Right renal pelvis (tissue), 4 donors: ENCODE measurements around the gene RGN. TPM values are rescaled to one million over a fixed set of nuclear protein-coding genes. Genes with fewer than 3 reads are reported as not detected.
"Not testable (repeated sequence)": the region's sequence is repeated elsewhere in the genome, so short reads cannot be mapped to it uniquely, and the experiment has no call there.

Source experiments
- DNase-seq, 4 donors: peaks; one replicate each; pipeline ENCODE4 v3.0.0-alpha.2; 2013; ENCODE audit warnings: low read depth in 4 of 4, low spot score in 3 of 4, missing footprints in 1 of 4
- polyA plus RNA-seq, 4 donors: library from polyadenylated mRNA; unstranded; fragments of 120-200 nt; gene quantifications; one replicate each; pipeline ENCODE4 v1.2.1, GENCODE V29; 2013; ENCODE audit not compliant: insufficient read length in 4 of 4

The RGN gene
- 10 to 100 TPM; 29.0 to 37.2 (median 35.1) TPM for polyA plus RNA-seq

- no peak for DNase-seq
Measured at GRCh38 chrX:47078129-47079043, at the start of gene RGN. TSS of gene RGN (plus strand) at chrX:47078443. CDS start at chrX:47081145, 2,702 bp downstream.

DNA sequence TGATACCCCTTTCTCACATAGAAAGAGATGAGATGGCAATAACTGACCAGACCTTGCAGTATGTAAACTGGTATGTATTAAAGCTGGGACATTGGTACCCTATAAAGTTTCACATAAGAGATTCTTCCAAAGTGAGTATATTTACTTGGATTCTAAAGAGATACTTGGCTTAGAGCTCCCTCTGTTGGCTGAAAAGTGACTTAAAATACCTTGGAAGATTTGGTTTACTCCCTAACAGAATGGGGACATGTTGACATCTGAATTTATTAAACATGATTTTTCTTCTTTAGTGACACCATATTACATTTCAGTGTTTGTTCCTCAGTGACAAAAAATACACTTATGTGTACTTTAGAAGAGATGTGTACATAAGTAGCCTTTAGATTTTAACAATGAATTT lies 47.9 kb upstream of the RGN start:
- DNase-seq: peak; percentile 33 to 52 (median 43)

GRCh38 chrX:47047989-47048388 lies 30.3 kb upstream of the RGN start:
- no peak for DNase-seq

- DNase-seq: no peak
Measured at GRCh38 chrX:47059142-47059874, 18.9 kb upstream of the RGN start.

- no peak for DNase-seq
Measured at GRCh38 chrX:47060708-47061107, 17.5 kb upstream of the RGN start.

DNA sequence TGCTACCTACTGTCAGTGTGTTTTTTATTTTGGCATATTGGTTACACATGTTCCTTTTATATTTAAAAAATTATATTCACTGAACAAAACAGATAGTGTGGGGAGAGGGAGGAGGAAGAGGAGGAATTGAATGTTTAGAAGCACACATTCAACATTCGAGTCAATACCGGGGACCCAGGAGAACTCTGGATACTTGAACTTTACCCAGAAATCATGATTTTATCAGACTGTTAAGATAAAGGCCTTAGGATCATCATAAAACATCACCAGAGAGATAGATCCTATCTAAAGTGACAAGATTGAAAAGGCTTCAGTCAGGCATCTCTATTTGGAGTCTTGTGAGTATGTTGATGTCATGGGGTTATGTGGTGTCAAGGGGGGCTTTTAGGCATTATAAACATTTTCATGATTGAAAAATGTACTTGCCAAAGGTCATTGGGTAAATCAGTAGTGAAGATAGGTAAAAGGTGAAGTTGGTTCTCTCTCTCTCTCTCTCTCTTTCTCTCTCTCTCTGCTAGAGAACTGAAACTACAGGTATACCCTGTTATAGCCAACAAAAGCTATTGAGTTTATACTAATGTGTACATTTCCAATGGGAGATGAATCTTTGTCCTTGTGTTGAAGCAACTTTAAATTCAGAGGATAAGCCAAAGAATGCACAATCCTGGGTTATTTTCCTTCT lies 16.9 kb upstream of the RGN start:
- no peak for DNase-seq

- no peak for DNase-seq
Measured at GRCh38 chrX:47063179-47063578, 15.1 kb upstream of the RGN start.

- DNase-seq: no peak
Measured at GRCh38 chrX:47068214-47068613, 10.0 kb upstream of the RGN start.

DNA sequence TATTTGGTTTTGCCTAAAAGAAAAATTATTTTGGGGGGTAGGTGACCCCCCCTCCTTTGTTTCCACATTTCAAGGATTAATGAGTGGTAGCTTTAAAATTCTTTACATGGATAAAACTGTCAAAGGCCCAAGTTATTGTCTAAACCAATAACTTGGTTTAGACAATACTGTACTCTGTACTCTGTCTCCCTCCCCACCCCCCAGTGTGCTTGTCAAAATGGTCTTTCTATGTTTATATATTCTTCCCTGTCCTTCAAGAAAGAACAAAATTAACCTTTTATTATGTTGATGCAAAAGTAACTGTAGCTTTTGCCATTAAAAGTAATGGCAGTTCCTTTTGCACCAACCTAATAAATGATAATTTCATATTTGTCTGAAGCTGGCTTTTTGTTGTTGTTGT lies 9.5 kb upstream of the RGN start:
- no peak for DNase-seq

- no peak for DNase-seq
Measured at GRCh38 chrX:47080215-47080914, 2.1 kb downstream of the RGN start.

DNA sequence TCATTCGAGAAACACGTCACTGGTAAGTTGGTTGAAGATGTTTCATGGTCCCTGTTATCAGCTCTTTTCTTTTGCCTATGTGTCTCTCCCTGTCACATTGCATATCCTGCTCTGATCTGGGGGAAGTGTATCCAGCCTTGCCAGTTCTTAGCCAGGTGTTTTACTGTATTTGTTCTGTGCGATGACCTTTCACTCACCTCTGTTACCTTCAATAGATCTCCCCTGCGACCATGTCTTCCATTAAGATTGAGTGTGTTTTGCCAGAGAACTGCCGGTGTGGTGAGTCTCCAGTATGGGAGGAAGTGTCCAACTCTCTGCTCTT lies 2.6 kb downstream of the RGN start:
- no peak for DNase-seq

DNA sequence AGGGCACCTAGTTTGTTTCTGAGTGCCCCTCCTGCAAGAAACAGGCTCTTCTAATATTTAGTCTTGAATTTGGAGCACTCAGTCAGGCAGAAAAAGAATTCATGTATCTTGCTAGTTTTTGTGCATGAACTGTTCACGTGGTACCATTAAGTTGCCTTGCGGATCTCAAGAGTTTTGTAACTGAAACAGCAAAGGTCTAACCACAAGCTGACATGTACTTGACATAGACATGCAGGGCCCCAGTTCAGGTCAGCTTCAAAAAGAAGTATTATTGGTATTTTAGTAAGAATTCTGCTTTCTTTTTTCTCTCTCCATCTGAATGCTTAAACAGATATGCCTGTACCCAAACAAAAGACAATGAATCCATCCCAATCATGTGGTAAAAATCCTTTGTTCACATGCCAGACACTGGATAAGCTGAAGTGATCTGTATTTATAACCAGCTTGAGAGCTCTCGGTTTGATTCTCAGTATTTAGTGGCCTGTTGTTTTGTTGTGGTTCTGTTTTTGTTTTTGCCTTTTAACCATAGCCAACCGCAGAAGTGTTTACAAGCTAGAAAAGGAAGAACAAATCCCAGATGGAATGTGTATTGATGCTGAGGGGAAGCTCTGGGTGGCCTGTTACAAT lies 13.0 kb downstream of the RGN start:
- DNase-seq: no peak

- no peak for DNase-seq
Measured at GRCh38 chrX:47093248-47093647, 15.0 kb downstream of the RGN start.

GRCh38 chrX:47093860-47094259 lies 15.6 kb downstream of the RGN start:
- DNase-seq: no peak

- DNase-seq: no peak
Measured at GRCh38 chrX:47097018-47097417, 18.8 kb downstream of the RGN start.

DNA sequence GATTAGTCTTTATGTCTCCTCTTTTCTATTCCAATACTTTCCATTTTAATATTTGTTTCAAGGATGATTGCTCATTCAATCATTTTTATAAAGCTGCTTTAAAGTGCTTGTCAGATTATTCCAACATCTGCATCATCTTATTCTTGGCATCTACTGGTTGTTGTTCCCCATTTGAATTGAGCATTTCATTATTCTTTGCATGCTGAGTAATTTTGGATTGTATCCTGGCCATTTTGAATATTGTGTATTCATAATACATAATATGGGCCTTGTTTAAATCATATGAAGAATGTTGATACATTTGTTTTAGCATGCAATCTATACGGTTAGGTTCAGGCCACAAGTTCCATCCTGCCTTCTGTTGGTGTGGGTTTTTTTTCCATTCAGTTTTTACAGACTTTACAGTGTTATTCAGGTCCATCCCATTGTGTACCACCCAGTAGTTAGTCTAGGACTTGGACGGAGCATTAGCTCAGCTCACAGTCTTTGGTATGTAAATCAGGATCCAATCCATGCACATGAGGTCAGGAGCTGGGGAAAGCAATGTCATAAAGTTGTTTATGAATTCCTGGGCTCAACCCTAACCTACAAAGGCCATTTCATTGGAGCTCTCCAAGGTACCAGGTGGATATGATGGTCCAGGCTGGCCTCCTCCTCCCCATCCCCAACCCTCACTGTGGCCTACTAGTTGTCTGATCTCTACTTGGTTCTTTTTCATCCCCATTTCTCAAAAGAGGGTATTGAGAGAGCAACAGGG lies 20.3 kb downstream of the RGN start:
- DNase-seq: no peak

GRCh38 chrX:47101206-47101605 lies 23.0 kb downstream of the RGN start:
- DNase-seq: no peak

GRCh38 chrX:47110936-47111615 lies 32.8 kb downstream of the RGN start:
- not testable (repeated sequence) for DNase-seq
